HG02870 (cell line): Measurements from ENCODE around the gene MPV17.
"Not testable (repeated sequence)": the region's sequence is repeated elsewhere in the genome, so short reads cannot be mapped to it uniquely, and the experiment has no call there.

Experiments
- ATAC-seq: cut with Tn5 transposase; IDR thresholded peaks from one replicate; pipeline ENCODE4 v1.9.1; 2021; ENCODE audit warnings: mild to moderate bottlenecking, moderate library complexity; ENCODE audit not compliant: unreplicated experiment

MPV17 gene

DNA sequence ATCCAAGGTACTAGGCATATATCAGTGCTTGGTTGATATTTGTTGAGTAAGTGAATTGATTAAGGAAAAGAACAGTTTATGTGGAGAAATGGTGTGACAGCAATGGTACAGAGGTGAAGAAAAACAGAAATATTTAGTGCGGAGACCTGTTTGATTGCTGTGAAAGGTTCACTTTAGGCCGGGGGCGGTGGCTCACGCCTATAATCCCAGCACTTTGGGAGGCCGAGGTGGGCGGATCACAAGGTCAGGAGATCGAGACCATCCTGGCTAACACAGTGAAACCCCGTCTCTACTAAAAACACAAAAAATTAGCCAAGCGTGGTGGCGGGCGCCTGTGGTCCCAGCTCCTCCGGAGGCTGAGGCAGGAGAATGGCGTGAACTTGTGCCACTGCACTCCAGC, 54.6 kb downstream of the MPV17 start:
- not testable (repeated sequence) for ATAC-seq

DNA sequence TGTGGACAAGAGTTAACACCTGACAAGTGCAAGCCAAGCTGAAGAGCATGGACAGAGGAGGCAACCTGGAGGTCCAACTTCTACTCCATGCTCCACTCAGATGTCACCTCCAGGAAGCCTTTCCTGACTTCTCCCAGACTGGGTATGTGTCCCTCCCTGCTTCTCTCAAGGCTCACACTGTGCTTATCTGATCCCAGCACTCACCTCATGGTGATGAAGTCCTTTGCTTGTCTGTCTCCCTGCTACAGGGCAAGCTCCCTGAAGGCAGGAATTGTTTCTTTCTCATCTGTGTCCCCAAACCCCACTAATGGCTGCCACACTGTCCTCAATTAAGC, 57.4 kb downstream of the MPV17 start:
- no peak for ATAC-seq

DNA sequence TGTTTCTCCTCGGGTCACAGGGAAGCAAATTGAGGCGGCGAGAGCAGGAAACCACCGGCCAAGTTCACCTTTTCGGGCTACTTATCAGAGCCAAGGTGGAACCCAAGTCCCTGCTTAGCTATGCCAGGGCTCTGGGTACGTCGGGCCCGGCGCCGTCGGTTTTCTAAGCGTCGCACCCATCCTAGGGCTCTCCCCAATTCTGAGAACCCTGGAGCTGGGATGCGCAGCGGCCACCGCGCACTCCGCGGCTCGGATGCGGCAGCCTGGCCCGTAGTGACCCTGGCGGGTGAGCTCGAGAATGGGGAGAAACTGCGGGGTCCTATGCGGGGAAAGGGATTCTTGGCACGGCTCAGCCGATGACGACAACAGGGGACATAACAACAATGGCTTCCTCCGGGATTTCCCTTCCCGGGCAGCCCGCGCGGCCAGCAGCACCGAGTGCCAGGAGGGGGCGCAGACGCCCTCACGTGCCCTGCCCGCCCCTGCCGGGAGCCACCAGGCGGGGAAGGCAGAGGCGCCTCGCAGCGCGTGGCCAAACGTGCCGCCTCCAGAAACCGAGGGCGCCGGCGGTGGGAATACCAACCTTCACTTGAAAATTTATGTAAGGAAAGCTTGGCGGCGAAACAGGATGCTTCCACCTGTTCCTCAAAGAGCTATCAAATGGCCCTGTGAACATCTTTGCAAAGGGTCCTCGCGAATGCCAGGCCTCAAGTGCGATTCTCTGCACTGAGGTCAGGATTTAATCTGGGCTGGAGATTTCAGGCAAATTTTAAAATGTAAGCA, 58.0 kb downstream of the MPV17 start:
- ATAC-seq = no peak

DNA sequence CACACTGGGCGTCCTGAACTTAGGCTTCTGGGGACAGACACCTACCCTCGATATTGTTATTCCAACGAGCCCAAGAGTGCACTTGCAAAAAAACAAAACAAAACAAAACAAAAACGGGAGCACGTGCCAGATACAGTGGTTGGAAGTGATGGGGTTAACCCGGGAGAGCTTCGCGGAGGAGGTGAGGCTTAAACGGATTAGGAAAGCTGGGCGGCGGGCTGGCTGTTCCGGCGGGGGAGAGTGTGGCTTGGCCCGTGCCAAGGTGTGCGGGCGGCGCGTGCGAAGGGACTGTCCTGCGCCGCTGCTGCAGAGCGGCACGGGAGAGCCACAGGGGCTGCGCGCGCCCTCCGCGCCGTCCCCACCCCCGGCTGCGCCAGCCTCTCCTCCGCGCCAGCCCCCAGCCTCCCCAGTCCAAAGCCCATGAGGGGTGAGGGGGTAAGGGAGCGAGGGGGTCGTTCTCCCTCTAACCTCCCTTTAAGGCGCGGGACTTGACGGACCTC, 58.6 kb downstream of the MPV17 start:
- ATAC-seq = no peak

DNA sequence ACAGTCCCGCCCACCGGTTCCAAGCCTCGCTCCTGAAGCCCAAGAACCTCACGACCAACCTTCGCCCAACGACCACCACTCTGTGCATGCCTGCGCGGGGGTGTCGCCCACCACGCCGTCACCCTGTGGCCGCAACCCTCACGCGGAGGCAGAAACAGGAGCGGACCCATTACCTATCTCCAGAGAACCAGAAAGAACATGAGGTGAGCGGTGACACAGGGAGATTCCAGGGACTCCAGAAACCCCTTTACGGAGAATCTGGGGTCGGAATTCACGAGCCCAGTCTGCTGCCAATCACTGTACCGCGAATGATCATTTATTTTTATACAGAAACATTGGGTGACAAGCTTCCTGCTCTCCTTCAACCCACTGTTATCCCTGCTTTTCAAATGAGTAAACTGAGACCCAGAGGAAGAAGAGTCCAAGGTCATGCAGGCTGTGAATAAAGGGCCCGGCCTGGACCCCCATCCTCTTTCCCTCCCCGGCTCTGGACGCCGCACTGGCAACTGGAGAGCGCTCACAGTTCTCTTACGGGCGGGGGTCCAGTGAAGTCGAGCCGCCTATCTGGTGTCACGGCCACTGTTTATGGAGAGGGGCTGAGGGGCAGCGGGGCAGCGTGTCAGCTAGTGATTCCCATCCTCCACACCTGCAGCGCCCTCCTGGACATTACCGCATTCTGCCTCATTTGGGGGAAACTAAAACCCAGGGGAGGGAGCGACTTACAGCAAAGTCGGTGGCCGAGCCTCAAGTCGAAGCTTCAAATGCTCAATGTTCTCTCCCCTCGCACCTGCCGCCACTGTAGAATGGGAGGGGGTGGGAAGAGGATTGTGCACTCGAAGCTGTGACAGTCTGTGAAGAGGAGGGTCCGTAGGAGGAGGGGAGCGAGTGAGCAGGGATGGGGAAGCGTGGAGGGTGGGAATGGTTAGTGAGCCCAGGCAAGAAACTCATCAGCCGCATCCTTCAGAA, 59.3 kb downstream of the MPV17 start:
- ATAC-seq = no peak

DNA sequence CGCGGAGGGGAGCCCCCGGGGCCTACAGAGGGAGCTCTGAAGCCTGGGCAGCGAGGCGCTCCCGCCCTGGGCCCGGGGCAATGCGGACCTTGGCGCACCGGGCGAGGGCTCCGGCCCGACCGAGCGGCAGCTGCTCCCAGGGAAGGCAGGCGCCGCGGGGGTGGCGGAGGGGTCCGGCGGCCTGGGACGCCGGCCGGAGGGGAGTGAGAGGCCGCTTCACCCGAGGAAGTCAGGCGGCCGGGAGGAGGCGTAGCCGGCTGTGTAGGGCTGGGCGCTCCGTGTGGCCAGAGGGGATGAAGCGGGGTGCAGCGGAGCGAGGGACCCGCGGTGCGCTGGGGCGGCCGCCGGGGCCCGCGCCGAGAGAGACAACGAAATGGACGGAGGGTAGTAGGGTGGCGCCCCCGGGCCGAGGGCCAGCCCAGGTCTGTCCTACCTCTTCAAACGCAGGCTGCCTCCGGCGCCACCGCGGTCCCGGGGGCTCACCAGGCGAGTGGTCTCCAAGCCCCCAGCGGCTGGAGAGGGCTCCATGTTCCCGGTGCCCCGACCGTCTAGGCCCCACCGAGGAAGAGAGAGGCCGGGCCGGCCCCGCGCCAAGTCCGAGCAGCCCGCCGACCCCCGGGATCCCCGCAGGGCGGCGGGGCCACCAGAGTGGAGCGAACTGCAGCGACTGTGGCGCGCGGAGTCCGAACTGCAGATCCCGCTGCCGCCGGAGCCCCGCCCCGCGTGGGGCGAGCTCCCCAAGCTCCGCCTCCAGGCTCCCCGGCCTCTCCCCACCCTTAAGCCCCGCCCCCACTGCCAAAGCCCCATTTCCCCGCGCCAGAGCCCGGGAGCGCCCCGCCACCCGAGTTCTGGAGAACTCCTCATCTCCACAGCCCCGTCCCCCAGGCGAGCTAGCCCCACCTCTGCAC, 60.3 kb downstream of the MPV17 start, which contains the start of gene SLC30A3:
SLC30A3 (minus strand) TSS at position 669 of the 908 bp plus-strand sequence; CDS start at position 528, 141 bp downstream.
- ATAC-seq = no peak

DNA sequence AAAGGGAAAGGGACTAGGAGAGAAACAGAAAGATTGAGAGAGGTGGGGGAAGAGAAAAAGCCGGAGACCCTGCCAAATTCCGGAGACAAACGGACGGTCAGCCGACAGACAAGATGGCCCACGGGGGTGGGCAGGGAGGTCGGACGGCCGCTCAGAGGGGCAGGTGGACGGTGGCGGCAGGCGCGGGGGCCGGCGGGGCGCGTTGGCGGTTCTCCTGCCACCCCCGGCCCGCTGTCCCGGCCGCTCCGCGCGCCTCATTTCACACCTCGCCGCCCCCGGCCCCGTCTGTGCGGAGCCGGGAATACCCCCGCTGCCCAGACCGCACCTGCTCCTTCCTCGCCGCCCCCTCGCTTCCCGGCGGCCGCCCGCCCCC, 61.0 kb downstream of the MPV17 start:
- no peak for ATAC-seq

DNA sequence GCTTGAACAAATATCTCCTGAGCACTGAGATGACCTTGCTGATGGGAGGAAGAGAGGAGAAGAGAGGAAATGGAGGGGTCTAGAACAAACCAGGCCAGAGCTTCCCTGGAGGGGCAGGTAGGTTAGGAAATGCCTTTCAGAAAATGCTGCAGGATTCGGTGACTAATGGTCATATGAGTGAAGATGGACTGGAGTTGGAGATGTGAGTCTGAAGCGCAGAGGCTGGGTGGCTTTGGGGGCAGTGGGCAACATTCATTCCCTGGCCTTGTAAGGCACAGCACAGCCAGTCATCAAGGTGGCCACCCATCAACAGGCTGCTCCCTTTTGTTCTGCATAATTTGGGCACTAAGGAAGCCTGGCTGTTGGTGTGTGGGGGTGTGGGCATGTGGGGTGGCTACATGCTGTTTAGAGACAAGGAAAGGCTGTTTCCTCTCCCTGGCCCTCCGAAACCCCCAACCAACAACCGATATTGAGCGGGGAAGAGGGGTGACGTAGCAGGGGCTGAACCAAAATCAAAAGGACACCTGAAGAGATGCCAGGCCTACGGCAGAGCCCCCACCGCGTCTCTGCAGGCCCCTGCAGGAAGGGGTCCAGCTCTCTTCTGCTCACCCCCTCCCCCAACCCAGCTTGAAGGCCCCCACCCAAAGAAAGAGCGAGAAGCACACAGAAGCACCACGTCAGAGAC, 61.5 kb downstream of the MPV17 start:
- ATAC-seq = no peak
